ENCODE results near the gene SLC16A6.

DNA sequence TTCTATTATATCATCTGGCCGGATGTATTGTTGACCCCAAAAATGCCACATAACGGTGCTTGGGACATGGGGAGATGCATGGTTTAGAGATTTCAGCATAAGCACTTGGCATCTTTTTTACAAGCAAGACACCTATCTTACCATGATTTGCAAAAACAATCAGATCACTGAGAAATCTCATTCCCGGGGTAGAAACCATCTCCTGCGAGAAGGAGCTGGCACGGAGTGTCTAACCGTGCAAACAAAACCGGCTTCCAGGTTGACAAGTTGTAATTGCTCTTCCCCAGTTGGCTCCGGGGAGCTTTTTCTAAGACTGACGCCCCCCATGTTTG is 1.0 kb downstream of the SLC16A6 start:
- TF ChIP-seq, protein P1, sequence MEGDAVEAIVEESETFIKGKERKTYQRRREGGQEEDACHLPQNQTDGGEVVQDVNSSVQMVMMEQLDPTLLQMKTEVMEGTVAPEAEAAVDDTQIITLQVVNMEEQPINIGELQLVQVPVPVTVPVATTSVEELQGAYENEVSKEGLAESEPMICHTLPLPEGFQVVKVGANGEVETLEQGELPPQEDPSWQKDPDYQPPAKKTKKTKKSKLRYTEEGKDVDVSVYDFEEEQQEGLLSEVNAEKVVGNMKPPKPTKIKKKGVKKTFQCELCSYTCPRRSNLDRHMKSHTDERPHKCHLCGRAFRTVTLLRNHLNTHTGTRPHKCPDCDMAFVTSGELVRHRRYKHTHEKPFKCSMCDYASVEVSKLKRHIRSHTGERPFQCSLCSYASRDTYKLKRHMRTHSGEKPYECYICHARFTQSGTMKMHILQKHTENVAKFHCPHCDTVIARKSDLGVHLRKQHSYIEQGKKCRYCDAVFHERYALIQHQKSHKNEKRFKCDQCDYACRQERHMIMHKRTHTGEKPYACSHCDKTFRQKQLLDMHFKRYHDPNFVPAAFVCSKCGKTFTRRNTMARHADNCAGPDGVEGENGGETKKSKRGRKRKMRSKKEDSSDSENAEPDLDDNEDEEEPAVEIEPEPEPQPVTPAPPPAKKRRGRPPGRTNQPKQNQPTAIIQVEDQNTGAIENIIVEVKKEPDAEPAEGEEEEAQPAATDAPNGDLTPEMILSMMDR (IDR thresholded peaks at IDR 0.05 in 8 of 11, conservative IDR thresholded peaks at IDR 0.05 in 3 of 11): no peak
- TF ChIP-seq POLR2AphosphoS5 (IDR thresholded peaks at IDR 0.05): no peak

Measured in spleen (tissue), 7 donors.